Measurements from ENCODE around the gene NME3. TPM values are rescaled to one million over a fixed set of nuclear protein-coding genes. Genes with fewer than 3 reads are reported as not detected.
A peak's percentile ranks its signal among the peaks of the same experiment; 100 is the strongest.

Gene NME3
- total RNA-seq, 4 donors from 2014 or later, result 69.3 to 150 (median 126) TPM

DNA sequence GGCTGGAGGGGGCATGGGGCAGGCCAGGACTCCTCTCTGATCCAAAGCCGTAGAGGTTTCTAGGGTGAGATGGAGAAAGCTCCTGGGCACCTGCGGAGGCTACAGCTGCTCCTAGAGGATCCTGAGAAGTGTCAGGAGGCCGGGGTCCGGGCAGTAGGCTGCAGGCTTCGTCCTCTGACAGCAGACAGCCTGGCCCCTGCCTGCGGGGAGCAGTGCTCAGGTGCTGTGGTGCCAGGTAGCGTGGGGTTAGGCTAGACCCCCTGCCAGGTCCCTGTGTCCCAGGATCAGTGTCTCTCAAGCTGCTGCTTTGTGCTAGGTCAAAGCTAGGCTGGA is 3.1 kb upstream of the NME3 start:
- peak overlapping the region in 3 of 4 donors; percentile 79 to 99 (median 83) for H3K4me3 ChIP-seq
- no peak overlapping the region for H3K27ac ChIP-seq
- DNase-seq, result no peak
- H3K27me3 ChIP-seq, result no peaks in the 10 kb centered on the region
- H3K36me3 ChIP-seq, result peaks cover 0 to 48% (median 0%) of the 10 kb centered on the region in 3 donors
- H3K9me3 ChIP-seq, result no peaks in the 10 kb centered on the region
- peaks cover 0 to 34% (median 19%) of the 10 kb centered on the region in 4 donors for H3K4me1 ChIP-seq
- no peak for TF ChIP-seq POLR2A (IDR thresholded peaks at IDR 0.05)
- TF ChIP-seq CTCF (IDR thresholded peaks at IDR 0.05), result no peak

DNA sequence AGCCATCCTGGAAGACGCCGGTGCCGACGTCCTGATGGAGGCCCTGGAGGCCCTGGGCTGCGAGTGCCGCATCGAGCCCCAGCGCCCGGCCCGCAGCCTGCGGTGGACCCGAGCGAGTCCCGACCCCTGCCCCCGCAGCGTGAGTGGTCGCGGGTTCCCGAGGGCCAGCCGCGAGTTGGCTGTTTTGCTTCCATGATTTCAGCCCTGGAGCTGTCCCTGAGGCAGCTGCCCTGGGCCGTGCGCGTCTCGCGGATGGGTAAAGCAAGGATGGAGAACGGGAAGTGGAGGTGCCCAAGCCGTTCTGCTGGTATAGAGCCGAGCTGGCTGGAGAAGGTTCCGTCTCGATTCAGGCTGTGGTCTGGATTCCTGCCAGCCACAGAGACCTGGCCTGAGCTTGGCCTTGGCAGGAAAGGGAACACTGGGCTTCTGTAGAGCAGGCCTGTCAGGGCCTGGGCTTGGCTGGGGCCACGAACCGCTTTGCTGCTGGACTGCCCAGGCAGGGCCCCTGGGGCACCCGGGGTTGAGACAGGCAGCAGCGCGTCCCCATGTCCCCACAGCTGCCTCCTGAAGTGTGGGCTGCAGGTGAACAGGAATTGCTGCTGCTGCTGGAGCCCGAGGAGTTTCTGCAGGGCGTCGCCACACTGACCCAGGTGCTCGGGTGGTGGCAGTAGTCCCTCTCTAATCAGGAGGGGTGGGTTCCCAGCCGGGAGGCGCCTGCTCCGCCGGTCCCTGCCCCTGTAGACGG is 2.5 kb upstream of the NME3 start:
- H3K4me1 ChIP-seq, result peaks cover 0 to 34% (median 19%) of the 10 kb centered on the region in 4 donors
- no peaks in the 10 kb centered on the region for H3K9me3 ChIP-seq
- TF ChIP-seq CTCF (IDR thresholded peaks at IDR 0.05) (no peak), POLR2A (IDR thresholded peaks at IDR 0.05) (no peak)
- H3K27ac ChIP-seq, result peak overlapping the region; percentile 86 to 99 (median 91)
- H3K27me3 ChIP-seq, result no peaks in the 10 kb centered on the region
- peak in 2 of 3 donors; percentile 42 to 70 for DNase-seq
- peaks cover 0 to 48% (median 0%) of the 10 kb centered on the region in 3 donors for H3K36me3 ChIP-seq
- peak overlapping the region; percentile 79 to 99 (median 86) for H3K4me3 ChIP-seq

- Histone ChIP-seq H3K9me3 (no peaks in the 10 kb centered on the region), H3K27ac (peak within 1 kb of the TSS; percentile 86 to 99 (median 91)), H3K4me3 (peak within 1 kb of the TSS; percentile 79 to 99 (median 86)), H3K27me3 (no peaks in the 10 kb centered on the region), H3K4me1 (peaks cover 0 to 34% (median 19%) of the 10 kb centered on the region in 4 donors), H3K36me3 (peaks cover 0 to 48% (median 0%) of the 10 kb centered on the region in 3 donors)
- DNase-seq, result peak; percentile 81 to 91 (median 89)
- TF ChIP-seq POLR2A (IDR thresholded peaks at IDR 0.05), result peak; percentile 69 to 70
- peak; percentile 78 to 90 (median 82) for TF ChIP-seq CTCF (IDR thresholded peaks at IDR 0.05)
Observed at GRCh38 chr16:1772908-1773702, 1.8 kb upstream of the NME3 start, which contains the start of gene MRPS34. TSS of gene MRPS34 (minus strand) at chr16:1773134. CDS start at chr16:1773119, 15 bp downstream.

DNA sequence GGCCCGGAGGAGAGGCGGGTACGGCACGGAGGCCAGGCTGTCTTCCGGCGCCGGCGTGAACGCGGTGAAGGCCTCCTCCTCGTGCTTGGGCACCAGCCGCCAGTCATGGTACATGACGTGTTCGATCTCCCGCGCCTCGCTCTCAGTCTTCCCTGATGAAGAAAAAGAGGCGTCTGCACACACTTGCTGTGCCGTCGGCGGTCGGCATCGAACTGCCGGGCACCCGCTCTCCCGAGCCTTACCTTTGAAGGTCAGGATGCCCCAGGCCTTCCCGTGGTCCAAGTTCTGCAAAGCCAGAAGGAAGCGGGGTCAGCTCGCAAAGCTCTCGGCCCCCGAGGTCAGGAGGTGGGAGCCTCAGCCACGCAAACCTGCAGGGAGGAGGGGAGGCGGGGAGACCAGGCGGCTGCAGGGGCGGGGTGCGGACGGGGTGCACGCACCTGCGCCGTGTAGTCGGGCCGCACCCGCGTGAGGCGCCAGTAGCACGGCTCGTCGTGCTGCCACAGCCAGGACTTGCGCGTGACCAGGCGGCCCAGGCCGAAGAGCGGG is 1.1 kb upstream of the NME3 start, which contains the start of gene EME2:
EME2 (plus strand) TSS at position 449 of the 546 bp plus-strand sequence. CDS start 418 bp downstream, outside the sequence.
- Histone ChIP-seq H3K36me3 (peaks cover 0 to 48% (median 0%) of the 10 kb centered on the region in 3 donors), H3K4me1 (peaks cover 0 to 34% (median 19%) of the 10 kb centered on the region in 4 donors), H3K27ac (peak within 1 kb of the TSS; percentile 86 to 99 (median 91)), H3K9me3 (no peaks in the 10 kb centered on the region), H3K27me3 (no peaks in the 10 kb centered on the region), H3K4me3 (peak within 1 kb of the TSS; percentile 79 to 99 (median 86))
- DNase-seq, result peak; percentile 33 to 77 (median 62)
- TF ChIP-seq POLR2A (IDR thresholded peaks at IDR 0.05) (no peak), CTCF (IDR thresholded peaks at IDR 0.05) (no peak)

- no peak for TF ChIP-seq CTCF (IDR thresholded peaks at IDR 0.05)
- TF ChIP-seq POLR2A (IDR thresholded peaks at IDR 0.05), result no peak
- peaks cover 0 to 48% (median 0%) of the 10 kb centered on the region in 3 donors for H3K36me3 ChIP-seq
- no peaks in the 10 kb centered on the region for H3K9me3 ChIP-seq
- no peaks in the 10 kb centered on the region for H3K27me3 ChIP-seq
- H3K4me3 ChIP-seq, result peak overlapping the region; percentile 79 to 99 (median 86)
- peaks cover 0 to 34% (median 19%) of the 10 kb centered on the region in 4 donors for H3K4me1 ChIP-seq
- DNase-seq, result no peak
- H3K27ac ChIP-seq, result peak overlapping the region; percentile 86 to 99 (median 91)
Observed at GRCh38 chr16:1771864-1772361, 570 bp upstream of the NME3 start.

Measured in Peyer's patch (tissue), 4 donors.